NT2/D1 (cell line): ENCODE measurements around the gene BACE1-AS.

Source experiments
- SUZ12 ChIP-seq: IDR thresholded peaks from 2 replicates; pipeline ENCODE4 v1.6.1; 2011; ENCODE audit not compliant: insufficient read length, insufficient read depth; ENCODE audit errors: extremely low read depth
- YY1 ChIP-seq: IDR thresholded peaks from 2 replicates; pipeline ENCODE4 v1.6.1; 2011; ENCODE audit not compliant: insufficient read length, insufficient read depth
- ZNF274 ChIP-seq: IDR thresholded peaks from 2 replicates; pipeline ENCODE4 v1.6.1; 2011; ENCODE audit warnings: mild to moderate bottlenecking, low read depth, low read length

DNA sequence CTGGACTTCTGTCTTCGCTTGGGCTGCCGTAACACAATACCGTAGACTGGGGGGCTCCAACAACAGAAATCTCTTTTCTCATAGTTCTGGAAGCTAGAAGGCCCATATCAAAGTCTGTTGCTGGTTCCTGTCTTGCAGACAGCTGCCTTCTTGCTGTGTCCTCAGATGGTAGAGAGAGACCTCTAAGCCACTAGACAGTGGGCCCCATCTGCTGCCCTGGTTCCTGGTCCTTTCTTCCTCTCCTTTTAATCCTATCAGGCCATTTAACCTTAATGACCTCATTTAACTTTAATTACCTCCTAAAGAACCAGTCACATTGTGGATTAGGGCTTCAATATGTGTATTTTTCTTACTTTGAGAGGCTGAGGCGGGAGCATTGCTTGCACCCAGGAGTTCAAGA lies 45.9 kb downstream of the BACE1-AS start:
- TF ChIP-seq YY1 (no peak), ZNF274 (no peak), SUZ12 (no peak)
